Motor neuron (in vitro differentiated cells): ENCODE data around the gene CACNG3. TPM values are rescaled to one million over a fixed set of nuclear protein-coding genes. Genes with fewer than 3 reads are reported as not detected.
"Not testable (repeated sequence)": the region's sequence is repeated elsewhere in the genome, so short reads cannot be mapped to it uniquely, and the experiment has no call there.

Experiments
- ATAC-seq, 8 experiments: fragments of 200-7000 bp; cut with Tn5 transposase; replicated peaks in 6 of 8; 2 replicates each; pipeline ENCODE4 v1.8.0; 2021; ENCODE audit warnings: mild to moderate bottlenecking in 8 of 8, moderate library complexity in 8 of 8
- H3K27ac ChIP-seq, 2 donors: fragments of 250-450 bp; sonication (Bioruptor Pico); 2 replicates each; pipeline ENCODE4 v1.9.0; 2021; ENCODE audit warnings: antibody characterized with exemption in 2 of 2, mild to moderate bottlenecking in 2 of 2, moderate library complexity in 1 of 2
- H3K4me1 ChIP-seq, 2 donors: fragments of 250-450 bp; sonication (Bioruptor Pico); replicated peaks in 1 of 2; 2 replicates each; pipeline ENCODE4 v1.6.1; 2021; ENCODE audit warnings: antibody characterized with exemption in 2 of 2, mild to moderate bottlenecking in 2 of 2, moderate library complexity in 1 of 2
- H3K4me3 ChIP-seq, 5 donors: fragments of 250-450 bp; sonication (Bioruptor Pico); 2 replicates each; pipeline ENCODE4 v1.9.0; 2021; ENCODE audit warnings: antibody characterized with exemption in 5 of 5, mild to moderate bottlenecking in 5 of 5, moderate library complexity in 4 of 5
- WGBS, 10 experiments: fragments of 450-650 bp; shearing (Covaris generic); methylation state at CpG; one replicate each; pipeline ENCODE4 v1.0.0; 2022; 5-methylcytosine and 5-hydroxymethylcytosine counted together
- in situ Hi-C, 9 experiments: fragments of 400-800 bp; cut with MboI; loops; one replicate each; pipeline ENCODE4 v1.15.0; 2021; ENCODE audit warnings: low sequenced_read_pairs in 9 of 9, low pct_unique_long_range_greater_than_20kb in 2 of 9; ENCODE audit not compliant: unreplicated experiment in 9 of 9
- total RNA-seq, 8 experiments: library from RNA; unstranded; fragments of 300-600 nt; gene quantifications; 2 replicates each; pipeline versions ENCODE4 v1.2.3 to v1.2.4, GENCODE V29; 2022

Gene CACNG3
- total RNA-seq, 8 experiments from 2014 or later = 0.05 to 1.4 (median 0.23) TPM; not detected in 1

GRCh38 chr16:24319126-24319814 lies 63.1 kb downstream of the CACNG3 start:
- Histone ChIP-seq H3K27ac (no peak overlapping the region), H3K4me1 (no peaks in the 10 kb centered on the region), H3K4me3 (no peak overlapping the region)
- in situ Hi-C loops = no loop called here
- ATAC-seq = no peak
- 22 to 68% (median 52%) methylated on average over 2 to 5 of the region's 5 CpGs for WGBS, 10 experiments

DNA sequence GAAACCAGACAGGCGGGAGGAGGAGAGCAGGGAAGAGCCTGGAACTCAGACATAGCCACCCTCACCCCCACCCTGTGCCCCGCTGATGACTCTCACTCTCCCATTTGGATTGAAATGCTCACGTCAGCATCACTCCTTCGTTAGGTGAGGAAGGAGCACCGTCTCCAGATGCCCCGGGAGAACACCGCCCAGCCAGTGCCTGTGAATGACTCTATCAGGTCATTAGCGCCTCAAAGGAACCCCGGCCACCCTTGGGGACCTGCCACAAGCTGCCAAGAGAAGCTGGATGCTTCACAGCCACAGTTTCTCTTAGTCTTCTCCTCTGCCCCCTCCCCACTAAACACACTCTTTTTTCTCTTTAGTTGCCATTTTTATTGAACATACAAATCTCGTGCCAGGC lies 66.0 kb downstream of the CACNG3 start:
- Histone ChIP-seq H3K27ac (no peak overlapping the region), H3K4me1 (no peaks in the 10 kb centered on the region), H3K4me3 (no peak overlapping the region)
- peak in 1 of 8 experiments; percentile 20 for ATAC-seq
- WGBS, 10 experiments = 0 to 80% (median 37%) methylated on average over 1 to 9 of the region's 10 CpGs; no CpG with 5 or more reads in 2 of the 10 experiments
- in situ Hi-C loops = no loop called here

DNA sequence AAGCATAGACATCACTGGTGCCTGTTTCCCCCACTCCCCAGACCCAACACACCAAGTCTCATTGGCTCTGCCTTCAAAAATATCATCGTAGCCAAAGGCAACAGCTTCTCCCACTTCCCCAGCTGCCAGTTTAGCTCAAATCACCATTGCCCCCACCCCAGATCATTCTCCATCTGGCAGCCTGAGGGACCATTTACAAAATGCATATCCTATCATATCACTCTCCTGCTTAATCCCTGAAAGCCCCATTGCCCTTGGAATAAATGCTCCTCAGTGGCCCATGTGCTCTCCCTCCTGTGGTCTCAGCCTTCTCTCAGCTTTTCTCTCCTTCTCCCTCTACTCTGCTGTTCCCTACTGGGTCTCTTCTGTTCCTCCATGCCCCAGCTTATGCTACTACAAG lies 68.3 kb downstream of the CACNG3 start:
- ATAC-seq = peak in 1 of 8 experiments; percentile 72
- WGBS, 10 experiments = 0 to 100% (median 60%) methylated on average over 1 of the region's 1 CpG; no CpG with 5 or more reads in 5 of the 10 experiments
- Histone ChIP-seq H3K4me3 (no peak overlapping the region), H3K27ac (no peak overlapping the region), H3K4me1 (peaks cover 0 to 5% of the 10 kb centered on the region in 2 donors)
- in situ Hi-C loops = no loop called here

DNA sequence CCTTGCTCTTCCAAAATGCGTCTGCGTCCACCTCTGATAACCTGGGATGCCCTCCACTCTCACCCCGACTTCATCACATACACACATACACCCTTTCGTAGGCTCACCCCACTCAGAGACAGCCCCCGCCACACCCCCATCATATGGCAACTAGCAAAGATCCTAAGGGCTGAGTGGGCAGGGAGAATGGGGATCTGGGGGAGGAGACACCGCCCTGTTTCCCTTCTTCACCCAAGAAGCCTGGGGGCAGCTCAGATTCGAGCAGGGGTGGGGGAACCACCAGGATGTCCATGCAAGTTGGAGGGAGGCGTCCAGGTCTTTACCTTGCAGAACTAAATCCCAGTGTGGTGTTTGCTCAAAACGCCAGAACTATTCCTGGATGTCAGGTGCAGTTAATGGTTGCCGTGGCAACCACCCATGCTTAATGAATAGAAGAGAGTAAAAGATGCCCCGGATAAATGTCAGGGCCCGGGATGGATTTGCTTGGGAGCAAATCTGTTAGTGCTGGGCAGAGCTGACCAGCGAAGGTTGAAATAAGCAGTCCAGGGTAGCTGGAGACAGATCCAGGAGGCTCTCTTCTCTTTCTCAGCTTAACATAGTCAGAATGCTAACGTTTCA lies 72.8 kb downstream of the CACNG3 start:
- Histone ChIP-seq H3K27ac (no peak overlapping the region), H3K4me3 (no peak overlapping the region), H3K4me1 (peaks cover 0 to 5% of the 10 kb centered on the region in 2 donors)
- in situ Hi-C loops = no loop called here
- WGBS, 10 experiments = 0 to 80% (median 40%) methylated on average over 1 to 10 of the region's 14 CpGs; no CpG with 5 or more reads in 1 of the 10 experiments
- ATAC-seq = peak in 5 of 8 experiments; percentile 19 to 72 (median 37)

GRCh38 chr16:24332178-24332577 lies 76.0 kb downstream of the CACNG3 start:
- in situ Hi-C loops = no loop called here
- Histone ChIP-seq H3K4me3 (no peak overlapping the region), H3K4me1 (peaks cover 0 to 5% of the 10 kb centered on the region in 2 donors), H3K27ac (no peak overlapping the region)
- 0 to 88% (median 71%) methylated on average over 1 to 3 of the region's 3 CpGs; no CpG with 5 or more reads in 3 of the 10 experiments for WGBS, 10 experiments
- ATAC-seq = no peak

DNA sequence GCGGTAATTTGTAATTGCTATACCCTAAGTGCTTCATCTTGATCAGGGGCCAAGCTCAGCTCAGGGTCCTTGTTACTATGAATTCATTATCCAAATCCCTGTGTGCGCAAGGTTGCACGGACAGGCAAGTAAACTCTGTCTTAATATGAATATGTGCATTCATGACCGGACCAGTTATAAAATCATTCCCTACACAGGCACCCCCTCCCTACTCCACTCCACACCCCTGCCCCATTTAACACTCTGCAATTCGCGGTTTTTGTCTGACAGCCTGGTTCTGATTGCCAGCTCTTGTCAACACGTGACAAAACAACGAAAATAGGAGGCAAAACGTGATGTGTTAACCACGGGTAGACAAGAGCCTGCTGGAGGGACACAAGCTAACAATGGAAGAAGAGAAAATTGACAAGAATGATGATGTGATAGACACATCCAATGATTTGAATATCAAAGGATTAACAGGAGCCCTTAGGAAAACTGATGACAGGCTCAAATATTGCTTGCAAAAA lies 76.5 kb downstream of the CACNG3 start:
- ATAC-seq = peak in 6 of 8 experiments; percentile 22 to 93 (median 43)
- Histone ChIP-seq H3K27ac (no peak overlapping the region), H3K4me1 (peaks cover 0 to 5% of the 10 kb centered on the region in 2 donors), H3K4me3 (no peak overlapping the region)
- 0 to 100% (median 45%) methylated on average over 1 to 7 of the region's 10 CpGs; no CpG with 5 or more reads in 2 of the 10 experiments for WGBS, 10 experiments
- in situ Hi-C loops = no loop called here

- ATAC-seq = no peak
- in situ Hi-C loops = no loop called here
- H3K27ac ChIP-seq = no peak overlapping the region
- H3K4me1 ChIP-seq = no peaks in the 10 kb centered on the region
- H3K4me3 ChIP-seq = no peak overlapping the region
- WGBS, 10 experiments = 11 to 100% (median 80%) methylated on average over 1 to 2 of the region's 3 CpGs; no CpG with 5 or more reads in 3 of the 10 experiments
Observed at GRCh38 chr16:24336491-24336890, 80.4 kb downstream of the CACNG3 start.

GRCh38 chr16:24337013-24337412 lies 80.9 kb downstream of the CACNG3 start:
- in situ Hi-C loops = no loop called here
- Histone ChIP-seq H3K27ac (no peak overlapping the region), H3K4me1 (no peaks in the 10 kb centered on the region), H3K4me3 (no peak overlapping the region)
- 0 to 100% (median 80%) methylated on average over 1 to 4 of the region's 4 CpGs; no CpG with 5 or more reads in 3 of the 10 experiments for WGBS, 10 experiments
- ATAC-seq = no peak

GRCh38 chr16:24343829-24344228 lies 87.7 kb downstream of the CACNG3 start:
- H3K27ac ChIP-seq, H3K4me3 ChIP-seq, H3K4me1 ChIP-seq, ATAC-seq, in situ Hi-C loops: not testable (repeated sequence)
- 20 to 100% (median 76%) methylated on average over 2 to 8 of the region's 11 CpGs; no CpG with 5 or more reads in 5 of the 10 experiments for WGBS, 10 experiments

GRCh38 chr16:24344784-24345183 lies 88.6 kb downstream of the CACNG3 start:
- in situ Hi-C loops = no loop called here

DNA sequence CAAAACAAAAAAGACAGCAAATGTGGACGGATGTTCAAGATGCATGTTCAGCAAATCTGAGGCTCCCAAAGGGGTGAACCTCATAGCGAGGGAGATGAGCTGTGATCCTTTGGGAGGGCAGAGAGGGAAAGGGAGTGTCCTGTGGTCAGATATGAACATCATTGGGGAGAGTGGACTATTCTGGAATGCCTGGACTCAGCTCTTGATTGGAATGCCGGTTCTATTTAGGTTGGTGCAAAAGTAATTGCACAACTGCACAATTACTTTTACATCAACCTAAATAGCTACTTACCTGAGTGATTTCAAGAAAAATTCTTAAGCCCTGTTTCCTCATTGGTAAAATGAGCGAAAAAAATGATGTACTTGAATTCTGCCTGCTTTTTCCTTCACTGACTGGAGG lies 89.6 kb downstream of the CACNG3 start:
- no peak overlapping the region for H3K27ac ChIP-seq
- in situ Hi-C loops = no loop called here
- no peak for ATAC-seq
- peaks cover 0 to 6% of the 10 kb centered on the region in 2 donors for H3K4me1 ChIP-seq
- H3K4me3 ChIP-seq = no peak overlapping the region
- 23 to 100% (median 85%) methylated on average over 1 to 4 of the region's 4 CpGs for WGBS, 10 experiments

More at GRCh38 chr16:24344784-24345183, 88.6 kb downstream of the CACNG3 start:
- no peak for ATAC-seq
- Histone ChIP-seq H3K27ac (no peak overlapping the region), H3K4me3 (no peak overlapping the region), H3K4me1 (peaks cover 0 to 4% of the 10 kb centered on the region in 2 donors)
- 0 to 100% (median 51%) methylated on average over 1 to 2 of the region's 2 CpGs; no CpG with 5 or more reads in 1 of the 10 experiments for WGBS, 10 experiments

- ATAC-seq = no peak
- Histone ChIP-seq H3K27ac (no peak overlapping the region), H3K4me3 (no peak overlapping the region), H3K4me1 (peaks cover 0 to 6% of the 10 kb centered on the region in 2 donors)
- WGBS, 10 experiments = 10 to 80% (median 53%) methylated on average over 1 to 8 of the region's 11 CpGs; no CpG with 5 or more reads in 2 of the 10 experiments
- in situ Hi-C loops = no loop called here
Observed at GRCh38 chr16:24346734-24347133, 90.6 kb downstream of the CACNG3 start.

DNA sequence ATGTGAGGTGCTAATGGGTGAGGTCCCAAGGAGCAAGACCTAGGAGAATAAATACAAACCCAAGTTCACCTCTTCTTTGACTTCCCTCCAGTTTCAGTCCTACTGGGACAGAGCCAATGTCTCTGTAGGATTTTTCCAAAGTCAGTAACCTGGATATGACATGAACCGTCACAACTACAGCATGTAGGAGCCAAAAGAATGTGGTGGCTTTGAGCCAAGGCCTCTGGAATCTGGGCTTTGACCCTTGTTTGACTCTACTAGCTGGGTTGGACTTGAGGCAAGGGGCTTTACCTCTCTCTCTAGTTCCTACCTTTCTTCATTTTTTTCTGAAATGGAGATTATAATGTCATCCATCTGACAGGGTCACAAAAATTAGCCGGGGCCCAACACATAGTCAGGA lies 91.4 kb downstream of the CACNG3 start:
- in situ Hi-C loops = no loop called here
- Histone ChIP-seq H3K4me3 (no peak overlapping the region), H3K4me1 (peaks cover 0 to 6% of the 10 kb centered on the region in 2 donors), H3K27ac (no peak overlapping the region)
- 0 to 63% (median 57%) methylated on average over 1 to 2 of the region's 2 CpGs; no CpG with 5 or more reads in 5 of the 10 experiments for WGBS, 10 experiments
- peak in 1 of 8 experiments; percentile 49 for ATAC-seq
